Peyer's patch (tissue), 4 donors: ENCODE measurements around the gene GNG7.

Experiments used
- POLR2A ChIP-seq, 2 donors: fragments of 450-650 bp; IDR thresholded peaks; one replicate each; pipeline ENCODE4 v1.5.1; 2017; ENCODE audit warnings: antibody characterized with exemption in 2 of 2, mild to moderate bottlenecking in 2 of 2, moderate library complexity in 2 of 2
- TF ChIP-seq, protein P1 (sequence below), 6 experiments: fragments of 450-650 bp in 4 of 6; fragments of 200-600 bp in 2 of 6; sonication (generic) in 1 of 6; IDR thresholded peaks; one replicate each; pipeline ENCODE4 v1.5.1; 2017 to 2019; ENCODE audit warnings: antibody characterized with exemption in 6 of 6, mild to moderate bottlenecking in 3 of 6, moderate library complexity in 1 of 6

DNA sequence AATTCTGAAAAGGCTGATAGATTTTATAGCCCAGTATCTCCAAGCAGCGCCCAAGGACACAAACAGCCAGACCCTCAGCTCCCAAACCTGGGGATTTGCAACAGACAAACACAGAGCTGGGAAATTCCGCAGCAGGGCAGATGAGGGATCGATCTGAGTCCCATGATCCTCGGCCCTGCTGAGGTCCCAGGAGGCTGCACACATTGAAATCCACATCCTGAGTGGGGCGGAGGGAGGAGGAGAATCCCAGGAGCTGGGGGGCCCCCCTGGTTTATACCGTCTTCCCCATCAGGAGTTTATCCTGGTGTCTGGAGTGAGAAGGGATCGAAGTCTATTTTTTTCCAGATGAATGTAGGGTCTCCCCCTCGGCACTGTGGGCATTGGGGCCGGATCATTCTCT is 49.3 kb downstream of the GNG7 start:
- TF ChIP-seq, protein P1, sequence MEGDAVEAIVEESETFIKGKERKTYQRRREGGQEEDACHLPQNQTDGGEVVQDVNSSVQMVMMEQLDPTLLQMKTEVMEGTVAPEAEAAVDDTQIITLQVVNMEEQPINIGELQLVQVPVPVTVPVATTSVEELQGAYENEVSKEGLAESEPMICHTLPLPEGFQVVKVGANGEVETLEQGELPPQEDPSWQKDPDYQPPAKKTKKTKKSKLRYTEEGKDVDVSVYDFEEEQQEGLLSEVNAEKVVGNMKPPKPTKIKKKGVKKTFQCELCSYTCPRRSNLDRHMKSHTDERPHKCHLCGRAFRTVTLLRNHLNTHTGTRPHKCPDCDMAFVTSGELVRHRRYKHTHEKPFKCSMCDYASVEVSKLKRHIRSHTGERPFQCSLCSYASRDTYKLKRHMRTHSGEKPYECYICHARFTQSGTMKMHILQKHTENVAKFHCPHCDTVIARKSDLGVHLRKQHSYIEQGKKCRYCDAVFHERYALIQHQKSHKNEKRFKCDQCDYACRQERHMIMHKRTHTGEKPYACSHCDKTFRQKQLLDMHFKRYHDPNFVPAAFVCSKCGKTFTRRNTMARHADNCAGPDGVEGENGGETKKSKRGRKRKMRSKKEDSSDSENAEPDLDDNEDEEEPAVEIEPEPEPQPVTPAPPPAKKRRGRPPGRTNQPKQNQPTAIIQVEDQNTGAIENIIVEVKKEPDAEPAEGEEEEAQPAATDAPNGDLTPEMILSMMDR (IDR thresholded peaks at IDR 0.05): no peak
- no peak for TF ChIP-seq POLR2A (IDR thresholded peaks at IDR 0.05)
